GM04503 (cell line): ENCODE results near the gene HHIPL1.

ENCODE experiments used
- DNase-seq: peaks from one replicate; pipeline ENCODE4 v3.0.0-alpha.2; 2012; ENCODE audit warnings: low read depth

The HHIPL1 gene

GRCh38 chr14:99691111-99691885 is 46.4 kb downstream of the HHIPL1 start:
- no peak for DNase-seq

- no peak for DNase-seq
These were observed 49.0 kb downstream of the HHIPL1 start for GRCh38 chr14:99693918-99694317.

GRCh38 chr14:99696929-99697328 is 52.0 kb downstream of the HHIPL1 start:
- no peak for DNase-seq

DNA sequence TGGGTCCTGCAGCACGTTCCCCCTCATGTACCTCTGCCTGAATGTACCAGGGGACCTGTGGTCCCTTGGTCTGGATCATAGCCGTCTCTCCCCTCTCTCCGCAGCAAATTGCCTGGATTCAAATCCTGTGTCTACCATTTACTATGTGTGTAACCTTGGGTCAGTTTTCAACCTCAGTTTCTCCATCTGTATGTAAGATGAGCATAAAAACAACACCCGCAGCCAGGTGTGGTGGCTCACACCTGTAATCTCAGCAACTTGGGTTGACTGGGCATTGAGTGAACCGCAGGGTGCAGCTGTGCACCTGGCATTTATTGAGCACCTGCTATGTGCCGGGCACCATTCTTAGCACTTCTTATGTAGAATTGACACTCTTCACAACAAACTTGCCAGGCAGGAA is 53.3 kb downstream of the HHIPL1 start:
- DNase-seq: no peak

DNA sequence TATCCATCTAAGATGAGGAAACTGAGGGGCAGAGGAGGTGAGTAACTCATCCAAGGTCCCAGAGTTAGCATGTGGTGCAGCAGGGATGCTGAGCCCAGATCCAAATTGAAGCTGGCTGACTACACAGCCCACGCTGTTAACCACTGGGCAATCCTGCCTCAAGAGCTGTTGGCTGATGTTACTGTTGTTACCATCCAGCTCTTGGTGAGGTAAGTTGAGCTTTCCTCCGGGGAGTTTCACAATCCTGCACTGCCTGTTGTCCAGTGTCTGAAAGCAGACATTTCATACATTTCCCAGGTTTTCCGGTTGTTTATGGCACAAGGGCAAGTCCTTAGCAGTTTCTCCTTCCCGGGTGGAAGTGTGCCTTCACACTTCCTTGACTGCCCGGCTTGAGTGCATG is 53.7 kb downstream of the HHIPL1 start:
- no peak for DNase-seq

DNA sequence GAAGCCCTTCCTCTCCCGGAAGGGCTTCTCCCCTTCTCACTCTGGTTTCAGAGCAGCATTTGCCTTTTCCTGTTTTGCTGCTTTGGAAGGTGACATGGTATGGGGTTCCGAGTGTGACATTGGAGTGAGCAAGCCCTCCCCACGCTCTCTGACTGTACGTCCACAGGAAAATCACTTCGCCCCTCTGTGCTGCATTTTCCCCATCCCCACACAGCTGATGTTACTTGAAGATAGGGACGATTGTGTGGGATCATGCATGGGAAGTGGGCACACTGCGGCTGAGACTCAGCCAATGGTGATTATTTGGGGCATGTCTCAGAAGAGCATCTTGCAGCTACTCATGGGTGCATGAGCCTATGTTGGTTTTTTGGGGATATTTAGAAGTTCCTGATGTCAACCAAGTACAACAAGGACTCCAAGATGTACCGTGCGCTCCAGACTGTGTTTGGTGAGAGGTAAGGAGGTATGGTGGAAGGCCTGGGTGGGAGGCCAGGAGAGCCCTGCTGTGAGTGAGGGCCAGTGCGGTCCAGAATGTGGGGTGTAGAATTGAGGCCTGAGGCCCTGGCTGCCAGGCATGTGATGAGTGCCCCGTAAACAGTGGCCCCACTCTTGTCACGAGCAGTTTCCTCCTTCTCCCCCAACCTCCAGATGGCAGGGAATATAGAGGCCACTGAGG is 54.3 kb downstream of the HHIPL1 start:
- DNase-seq: no peak

- no peak for DNase-seq
These were observed 54.9 kb downstream of the HHIPL1 start for GRCh38 chr14:99699861-99700260.

- no peak for DNase-seq
These were observed 55.5 kb downstream of the HHIPL1 start for GRCh38 chr14:99700379-99700778.

DNA sequence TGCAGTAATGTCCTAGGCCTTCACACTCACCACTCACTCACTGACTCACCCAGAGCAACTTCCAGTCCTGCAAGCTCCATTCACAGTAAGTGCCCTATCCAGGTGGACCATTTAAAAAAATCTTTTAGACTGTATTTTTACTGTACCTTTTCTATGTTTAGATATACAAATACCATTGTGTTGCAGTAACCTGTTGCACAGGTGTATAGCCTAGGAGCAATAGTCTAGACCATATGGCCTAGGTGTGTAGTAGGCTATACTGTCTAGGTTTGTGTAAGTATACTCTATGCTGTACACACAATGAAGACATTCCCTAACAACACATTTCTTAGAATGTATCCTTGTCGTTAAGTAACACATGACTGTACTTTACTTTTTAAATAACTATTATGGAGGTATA is 56.3 kb downstream of the HHIPL1 start:
- DNase-seq: no peak

- DNase-seq: no peak
These were observed 57.2 kb downstream of the HHIPL1 start for GRCh38 chr14:99702115-99702514.

DNA sequence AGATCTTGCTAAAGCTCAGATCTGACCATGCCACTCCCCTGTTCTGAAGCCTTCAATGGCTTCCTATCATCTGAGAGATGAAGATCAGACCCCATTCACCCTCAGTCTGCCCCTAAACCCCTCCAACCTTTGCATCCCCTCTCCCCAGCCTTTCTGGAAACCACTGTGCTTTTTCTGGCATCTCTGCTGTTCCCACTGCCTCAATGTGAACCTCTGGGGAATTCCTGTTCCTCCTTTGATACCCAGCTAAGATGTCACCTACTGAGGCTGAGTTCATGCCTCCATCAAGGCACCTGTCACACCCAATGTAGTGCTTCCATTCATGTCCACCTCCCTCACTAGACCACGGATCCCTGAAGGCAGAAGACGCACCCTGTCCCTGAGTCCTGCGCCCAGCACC is 58.5 kb downstream of the HHIPL1 start:
- no peak for DNase-seq

DNA sequence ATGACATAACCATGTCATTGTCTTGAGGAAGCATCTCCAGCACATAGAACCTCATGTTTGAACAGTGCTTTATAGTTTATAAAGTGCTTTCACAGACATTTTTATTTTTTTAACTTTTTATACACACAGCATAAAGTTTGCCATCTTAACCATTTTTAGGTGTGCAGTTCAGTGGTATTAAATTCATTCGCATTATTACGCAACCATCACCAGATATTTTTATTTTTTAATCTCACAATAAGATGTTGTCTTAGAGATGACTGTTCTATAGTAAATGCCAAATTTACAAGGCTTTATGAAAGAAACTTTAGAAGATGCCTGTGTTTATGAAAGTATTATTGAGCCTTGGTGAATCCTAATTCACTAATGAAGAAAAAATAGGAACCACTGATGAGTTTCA is 59.1 kb downstream of the HHIPL1 start:
- no peak for DNase-seq

- DNase-seq: no peak
These were observed 61.4 kb downstream of the HHIPL1 start for GRCh38 chr14:99706107-99706900.

DNA sequence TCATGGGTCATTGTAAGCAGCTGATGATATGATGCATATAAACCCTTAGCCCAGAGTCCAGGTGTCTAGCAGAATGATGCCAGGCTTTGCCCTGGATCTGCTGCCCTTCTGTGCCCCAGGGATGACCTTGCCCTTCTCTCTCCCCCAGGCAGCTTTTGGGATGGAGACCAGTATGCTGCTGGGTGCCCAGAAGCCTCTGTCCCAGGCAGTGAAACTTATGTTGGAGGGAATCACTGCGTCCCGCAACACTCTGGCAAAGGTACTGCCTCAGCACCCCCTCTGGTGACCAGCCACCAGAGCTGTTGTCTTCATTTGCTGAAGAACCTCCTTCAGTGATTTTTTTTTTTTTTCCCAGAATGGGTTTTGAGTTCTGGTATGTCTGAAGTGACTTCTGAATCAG is 62.5 kb downstream of the HHIPL1 start:
- no peak for DNase-seq

DNA sequence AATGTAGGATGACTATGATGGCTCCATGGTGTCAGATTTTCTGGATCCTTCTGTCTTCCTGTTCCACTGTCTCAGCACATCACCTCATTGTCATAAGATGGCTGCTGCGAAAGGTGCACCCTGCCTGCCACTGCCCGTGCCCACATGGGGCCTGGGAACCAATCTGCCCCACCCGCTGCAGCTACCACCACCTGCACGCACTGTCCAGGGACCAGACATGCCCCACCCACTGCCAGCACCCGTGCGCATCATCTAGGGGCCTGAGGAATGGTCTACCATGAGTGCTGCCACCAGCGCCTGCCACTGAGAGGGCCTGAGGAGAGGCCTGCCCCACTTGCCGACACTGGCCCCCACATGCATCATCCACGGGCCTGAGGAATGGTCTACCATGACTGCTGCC is 63.0 kb downstream of the HHIPL1 start:
- no peak for DNase-seq

- DNase-seq: no peak
These were observed 63.5 kb downstream of the HHIPL1 start for GRCh38 chr14:99708449-99708848.

DNA sequence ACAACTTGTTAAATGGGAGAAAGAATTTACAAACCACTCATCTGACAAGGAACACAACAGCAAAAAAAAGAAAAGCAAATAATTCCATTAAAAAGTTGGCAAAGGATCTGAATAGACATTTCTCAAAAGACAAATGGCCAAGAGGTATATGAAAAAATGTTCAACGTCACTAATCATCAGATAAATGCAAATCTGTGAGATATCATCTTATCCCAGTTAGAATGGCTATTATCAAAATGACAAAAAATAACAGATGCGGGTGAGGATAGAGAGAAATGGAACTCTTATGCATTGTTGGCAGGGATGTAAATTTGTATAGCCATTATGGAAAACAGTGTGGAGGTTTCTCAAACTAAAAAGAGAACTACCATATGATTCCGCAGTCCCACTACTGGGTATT is 69.0 kb downstream of the HHIPL1 start:
- no peak for DNase-seq

GRCh38 chr14:99715266-99716000 is 70.5 kb downstream of the HHIPL1 start:
- no peak for DNase-seq

DNA sequence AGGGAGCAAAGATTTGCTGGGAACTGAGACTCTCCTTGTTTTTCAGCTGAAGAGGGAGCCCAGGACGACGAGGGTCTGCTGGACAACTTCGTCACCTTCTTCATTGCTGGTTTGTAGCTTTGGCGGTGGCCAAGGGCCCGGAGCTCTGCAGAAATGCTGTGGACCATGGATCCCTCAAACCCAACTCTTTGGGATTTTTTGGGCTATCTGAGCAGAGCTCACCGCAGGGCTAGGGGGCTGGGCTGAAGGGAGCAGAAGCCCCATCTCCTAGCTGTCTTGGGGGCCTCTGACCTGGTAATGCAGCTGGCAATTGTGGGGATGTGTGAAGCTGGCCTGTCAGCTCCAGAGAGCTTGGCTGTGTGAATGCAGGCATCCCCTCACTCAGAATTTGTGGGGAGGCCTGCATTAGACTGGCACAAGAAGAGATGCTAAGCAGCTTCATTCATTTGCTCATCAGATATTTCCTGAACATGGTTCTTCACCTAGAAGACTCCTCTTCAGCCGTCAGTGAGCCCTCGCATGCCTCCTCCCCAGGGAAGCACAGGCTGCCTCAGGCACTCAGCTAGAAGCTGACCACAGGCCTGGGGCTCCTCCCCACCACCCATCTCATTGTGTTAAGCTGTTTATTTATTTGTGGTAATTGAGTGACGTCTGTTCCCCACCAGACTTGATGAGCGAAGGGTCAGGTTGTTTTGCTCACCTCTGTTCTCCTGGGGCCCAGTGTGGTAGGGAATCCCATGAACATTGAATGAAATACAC is 71.3 kb downstream of the HHIPL1 start:
- DNase-seq: no peak

DNA sequence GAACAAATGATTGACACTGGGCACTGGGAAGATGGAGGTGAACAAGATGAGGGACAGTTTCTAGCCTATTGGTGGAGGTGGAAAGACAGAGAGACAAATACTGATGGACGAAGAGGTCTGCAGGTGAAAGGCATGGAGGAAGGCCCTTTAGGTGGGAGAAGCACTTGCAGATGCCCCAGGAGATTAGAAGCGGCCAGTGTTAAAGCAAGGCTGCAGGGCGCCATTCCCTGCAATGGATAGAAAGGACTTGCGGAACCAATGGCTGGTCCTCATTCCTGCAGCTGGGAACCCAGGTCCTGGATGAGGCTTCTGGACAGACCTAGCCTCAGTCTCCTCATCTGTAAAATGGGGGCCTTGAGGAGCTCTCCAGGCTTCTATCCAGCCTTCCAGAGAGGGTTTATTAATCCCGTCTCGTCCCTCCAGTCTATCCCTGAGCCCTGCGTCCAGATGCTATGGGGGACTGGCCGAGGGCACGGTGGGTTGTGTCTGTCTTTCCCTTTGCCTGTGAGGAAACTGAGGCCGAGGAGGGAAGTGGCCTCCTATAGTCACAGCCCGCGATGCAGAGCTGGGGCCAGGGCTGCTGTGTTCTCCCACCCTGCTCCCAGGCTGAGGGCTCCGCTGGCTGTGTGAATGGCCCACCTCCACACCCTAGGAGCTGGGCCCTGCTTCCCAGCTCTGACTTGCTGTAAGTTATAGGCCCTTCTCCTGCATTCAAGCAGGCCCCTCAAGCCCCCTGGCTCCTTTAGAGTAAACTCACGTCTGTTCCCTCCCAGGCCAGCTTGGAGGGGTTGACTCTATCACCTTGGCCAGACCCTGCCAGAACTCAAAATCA is 72.1 kb downstream of the HHIPL1 start:
- no peak for DNase-seq

DNA sequence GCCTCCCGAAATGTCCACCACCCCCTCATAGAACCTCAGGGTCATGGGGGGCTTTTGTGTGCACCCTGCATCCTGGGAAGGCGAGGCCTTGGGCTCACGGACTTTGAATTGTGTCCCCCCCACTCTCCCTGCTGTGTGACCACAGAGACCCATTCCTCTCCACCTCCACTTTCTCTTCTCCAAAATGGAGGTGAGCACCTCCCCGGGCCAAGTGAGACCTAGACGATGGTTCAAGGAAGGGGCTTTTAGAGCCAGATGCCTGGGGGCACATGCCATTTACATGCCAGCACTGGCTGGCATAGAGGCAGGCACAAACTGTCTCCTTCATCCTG is 72.7 kb downstream of the HHIPL1 start:
- no peak for DNase-seq
